Gastrocnemius medialis (tissue), 4 donors: Measurements from ENCODE around the gene PHB1. TPM values are rescaled to one million over a fixed set of nuclear protein-coding genes. Genes with fewer than 3 reads are reported as not detected.

Experiments
- ATAC-seq, 2 donors: fragments of 150-250 bp; one replicate each; pipeline ENCODE4 v1.9.1; 2016
- DNase-seq, 2 donors: peaks; one replicate each; pipeline ENCODE4 v3.0.0-alpha.2; 2019
- H3K27ac ChIP-seq, 4 donors: fragments of 200-600 bp; sonication (generic); 1 replicate in 1 of 4; 2 replicates in 3 of 4; pipeline ENCODE4 v1.5.1; 2016 to 2018; ENCODE audit warnings: mild to moderate bottlenecking in 2 of 4, moderate library complexity in 1 of 4
- H3K27me3 ChIP-seq, 3 donors: fragments of 200-600 bp; sonication (generic) in 2 of 3; 1 replicate in 1 of 3; 2 replicates in 2 of 3; pipeline versions ENCODE4 v1.5.1 to v1.6.0; 2016 to 2019; ENCODE audit warnings: mild to moderate bottlenecking in 1 of 3, moderate library complexity in 1 of 3
- H3K36me3 ChIP-seq, 2 donors: fragments of 200-600 bp; sonication (generic) in 1 of 2; one replicate each; pipeline ENCODE4 v1.5.1; 2017 to 2018
- H3K4me1 ChIP-seq, 2 donors: fragments of 200-600 bp; sonication (generic) in 1 of 2; one replicate each; pipeline ENCODE4 v1.5.1; 2016 to 2017; ENCODE audit warnings: mild to moderate bottlenecking in 2 of 2
- H3K4me3 ChIP-seq, 4 donors: fragments of 200-600 bp; sonication (generic) in 3 of 4; 1 replicate in 1 of 4; 2 replicates in 3 of 4; pipeline ENCODE4 v1.5.1; 2016 to 2019; ENCODE audit warnings: mild to moderate bottlenecking in 2 of 4
- H3K9me3 ChIP-seq, 3 donors: fragments of 200-600 bp; sonication (generic) in 2 of 3; 1 replicate in 1 of 3; 2 replicates in 2 of 3; pipeline ENCODE4 v1.5.1; 2016 to 2019
- POLR2A ChIP-seq, 2 donors: fragments of 450-650 bp; IDR thresholded peaks; one replicate each; pipeline ENCODE4 v1.6.1; 2017; ENCODE audit warnings: antibody characterized with exemption in 2 of 2, mild to moderate bottlenecking in 2 of 2, moderate library complexity in 2 of 2
- in situ Hi-C, 4 donors: fragments of 200-750 bp; cut with MboI; loops; one replicate each; pipeline versions ENCODE4 v1.15.0 to v1.8.0; 2017; ENCODE audit warnings: low sequenced_read_pairs in 4 of 4
- intact Hi-C: fragments of 100-400 bp; cut with DNase I; formaldehyde crosslinking; loops from one replicate; pipeline ENCODE4 v1.15.1; 2023; ENCODE audit warnings: low total_unique reads
- total RNA-seq, 4 donors: library from RNA; depleted of rRNA; stranded (reverse); fragments of >200 nt; gene quantifications; one replicate each; pipeline versions ENCODE4 v1.1.0 to v1.2.3, GENCODE V29; 2016
- TF ChIP-seq, protein P1 (sequence below), 5 experiments: fragments of 450-650 bp in 3 of 5; fragments of 200-600 bp in 2 of 5; sonication (generic) in 2 of 5; IDR thresholded peaks in 4 of 5; conservative IDR thresholded peaks in 1 of 5; 1 replicate in 4 of 5; 2 replicates in 1 of 5; pipeline ENCODE4 v1.5.1; 2016 to 2019; ENCODE audit warnings: antibody characterized with exemption in 5 of 5, mild to moderate bottlenecking in 3 of 5, moderate library complexity in 3 of 5

The PHB1 gene
- 100 to 1,000 TPM; 102 to 137 (median 116) TPM for total RNA-seq

- H3K4me3 ChIP-seq: peak within 1 kb of the TSS; percentile 63 to 97 (median 93)
- peak within 1 kb of the TSS; percentile 73 to 90 (median 75) for H3K27ac ChIP-seq
- ATAC-seq: peak; percentile 99 to 100
- peaks cover 14 to 18% of the 10 kb centered on the region in 2 donors for H3K4me1 ChIP-seq
- in situ Hi-C loops (loop anchor here in 2 of 4 donors (25.0 kb wide), 2 partner anchors 227 to 298 kb away; partner anchors contain the start of gene SLC35B1 (in 1 of the 2)), intact Hi-C loops (loop anchor here (2.0 to 10.0 kb wide), 4 partner anchors 52 to 373 kb away; partner anchors contain the start of genes KAT7, SLC35B1 and ZNF652)
- peak; percentile 97 for DNase-seq
- TF ChIP-seq POLR2A (IDR thresholded peaks at IDR 0.05): peak in 1 of 2 donors; percentile 32
- TF ChIP-seq, protein P1, sequence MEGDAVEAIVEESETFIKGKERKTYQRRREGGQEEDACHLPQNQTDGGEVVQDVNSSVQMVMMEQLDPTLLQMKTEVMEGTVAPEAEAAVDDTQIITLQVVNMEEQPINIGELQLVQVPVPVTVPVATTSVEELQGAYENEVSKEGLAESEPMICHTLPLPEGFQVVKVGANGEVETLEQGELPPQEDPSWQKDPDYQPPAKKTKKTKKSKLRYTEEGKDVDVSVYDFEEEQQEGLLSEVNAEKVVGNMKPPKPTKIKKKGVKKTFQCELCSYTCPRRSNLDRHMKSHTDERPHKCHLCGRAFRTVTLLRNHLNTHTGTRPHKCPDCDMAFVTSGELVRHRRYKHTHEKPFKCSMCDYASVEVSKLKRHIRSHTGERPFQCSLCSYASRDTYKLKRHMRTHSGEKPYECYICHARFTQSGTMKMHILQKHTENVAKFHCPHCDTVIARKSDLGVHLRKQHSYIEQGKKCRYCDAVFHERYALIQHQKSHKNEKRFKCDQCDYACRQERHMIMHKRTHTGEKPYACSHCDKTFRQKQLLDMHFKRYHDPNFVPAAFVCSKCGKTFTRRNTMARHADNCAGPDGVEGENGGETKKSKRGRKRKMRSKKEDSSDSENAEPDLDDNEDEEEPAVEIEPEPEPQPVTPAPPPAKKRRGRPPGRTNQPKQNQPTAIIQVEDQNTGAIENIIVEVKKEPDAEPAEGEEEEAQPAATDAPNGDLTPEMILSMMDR (IDR thresholded peaks at IDR 0.05 in 4 of 5, conservative IDR thresholded peaks at IDR 0.05 in 1 of 5): no peak
- H3K27me3 ChIP-seq: no peaks in the 10 kb centered on the region
- no peaks in the 10 kb centered on the region for H3K9me3 ChIP-seq
- H3K36me3 ChIP-seq: peaks cover 0 to 32% of the 10 kb centered on the region in 2 donors
Measured at GRCh38 chr17:49414622-49415350, at the start of gene PHB1. TSS of gene PHB1 (minus strand) at chr17:49414882. CDS start at chr17:49413264, 1,618 bp downstream.

DNA sequence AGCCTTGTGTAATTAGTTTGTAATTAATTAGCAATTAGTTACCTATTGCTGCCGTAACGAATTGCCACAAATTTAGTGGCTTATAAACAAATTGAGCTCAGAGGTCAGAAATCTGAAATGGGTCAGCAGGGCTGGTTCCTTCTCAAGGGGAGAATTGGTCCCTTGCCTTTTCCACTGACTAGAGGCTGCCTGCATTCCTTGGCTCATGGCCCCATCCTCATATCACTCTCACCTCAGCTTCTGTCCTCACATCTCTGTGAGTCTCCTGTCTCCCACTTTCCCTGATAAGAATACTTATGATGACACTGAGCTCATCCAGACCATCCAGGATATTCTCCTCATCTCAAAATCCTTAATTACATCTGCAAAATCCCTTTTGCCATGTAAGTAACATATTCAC lies 49.4 kb upstream of the PHB1 start:
- Histone ChIP-seq H3K27me3 (no peaks in the 10 kb centered on the region), H3K27ac (no peak overlapping the region), H3K36me3 (no peaks in the 10 kb centered on the region), H3K4me3 (no peak overlapping the region), H3K4me1 (peaks cover 0 to 3% of the 10 kb centered on the region in 2 donors), H3K9me3 (no peaks in the 10 kb centered on the region)
- TF ChIP-seq, protein P1 (IDR thresholded peaks at IDR 0.05 in 4 of 5, conservative IDR thresholded peaks at IDR 0.05 in 1 of 5): no peak
- TF ChIP-seq POLR2A (IDR thresholded peaks at IDR 0.05): no peak
- intact Hi-C loops (no loop called here), in situ Hi-C loops (no loop called here)
- ATAC-seq (no peak), DNase-seq (no peak)

GRCh38 chr17:49461580-49461979 lies 46.9 kb upstream of the PHB1 start:
- DNase-seq: no peak
- no peak for ATAC-seq
- Histone ChIP-seq H3K4me3 (no peak overlapping the region), H3K9me3 (no peaks in the 10 kb centered on the region), H3K27ac (no peak overlapping the region), H3K36me3 (no peaks in the 10 kb centered on the region), H3K27me3 (no peaks in the 10 kb centered on the region), H3K4me1 (peaks cover 0 to 3% of the 10 kb centered on the region in 2 donors)
- intact Hi-C loops: no loop called here
- in situ Hi-C loops: no loop called here
- TF ChIP-seq POLR2A (IDR thresholded peaks at IDR 0.05): no peak
- TF ChIP-seq, protein P1 (IDR thresholded peaks at IDR 0.05 in 4 of 5, conservative IDR thresholded peaks at IDR 0.05 in 1 of 5): no peak

- no peak overlapping the region for H3K27ac ChIP-seq
- intact Hi-C loops: no loop called here
- no peaks in the 10 kb centered on the region for H3K9me3 ChIP-seq
- peaks cover 0 to 3% of the 10 kb centered on the region in 2 donors for H3K4me1 ChIP-seq
- TF ChIP-seq POLR2A (IDR thresholded peaks at IDR 0.05): no peak
- TF ChIP-seq, protein P1 (IDR thresholded peaks at IDR 0.05 in 4 of 5, conservative IDR thresholded peaks at IDR 0.05 in 1 of 5): no peak
- H3K27me3 ChIP-seq: no peaks in the 10 kb centered on the region
- no peak for DNase-seq
- in situ Hi-C loops: no loop called here
- no peaks in the 10 kb centered on the region for H3K36me3 ChIP-seq
- ATAC-seq: no peak
- no peak overlapping the region for H3K4me3 ChIP-seq
Measured at GRCh38 chr17:49460401-49460800, 45.7 kb upstream of the PHB1 start.
